Endothelial cell of umbilical vein (primary cell): ENCODE results near the gene RAX. TPM values are rescaled to one million over a fixed set of nuclear protein-coding genes. Genes with fewer than 3 reads are reported as not detected.

Experiments used
- BruUV-seq: library from RNA; stranded (reverse); fragments of 400-500 nt; replicated peaks from 2 replicates; lab custom pipeline; 2021; lab: Mats Ljungman, UMichigan
- CTCF ChIA-PET: fragments of 300-600, 350-600 bp; sonication (Branson Sonifier 250); formaldehyde crosslinking; loops from one replicate; lab custom pipeline; 2021; ENCODE audit warnings: antibody characterized with exemption, inconsistent platforms; lab: Charles Lee
- POLR2A ChIA-PET: fragments of 300-600, 350-600 bp; sonication (Branson Sonifier 250); formaldehyde crosslinking; loops from one replicate; lab custom pipeline; 2021; ENCODE audit warnings: antibody characterized with exemption, inconsistent platforms; lab: Charles Lee
- DNase-seq: peaks from one replicate; pipeline ENCODE4 v3.0.0-alpha.2; 2011; ENCODE audit warnings: low read depth, low spot score
- FAIRE-seq: peaks from 2 replicates; lab custom pipeline; 2011; peaks lifted over from hg19 to GRCh38; lab: Jason Lieb, UNC
- H2AFZ ChIP-seq: 2 replicates; pipeline ENCODE4 v1.6.0; 2012; ENCODE audit warnings: low read depth, low read length, control low read depth, inconsistent platforms
- H3K27ac ChIP-seq: 2 replicates; pipeline ENCODE4 v1.5.1; 2011; ENCODE audit warnings: low read depth, mild to moderate bottlenecking, control low read depth, low read length, moderate library complexity; ENCODE audit not compliant: insufficient read depth
- H3K27me3 ChIP-seq, 2 experiments: 2 replicates each; pipeline versions ENCODE4 v1.6.0 to v1.6.1; 2011; ENCODE audit warnings: low read length in 2 of 2, mixed read lengths in 1 of 2; ENCODE audit not compliant: control insufficient read depth in 2 of 2, insufficient read depth in 2 of 2
- H3K36me3 ChIP-seq, 2 experiments: 2 replicates in 1 of 2; 3 replicates in 1 of 2; pipeline ENCODE4 v1.5.1; 2011; ENCODE audit warnings: low read length in 2 of 2, mild to moderate bottlenecking in 1 of 2, moderate library complexity in 1 of 2; ENCODE audit not compliant: control insufficient read depth in 2 of 2, insufficient read depth in 2 of 2; ENCODE audit errors: extremely low read depth in 1 of 2
- H3K4me1 ChIP-seq: 3 replicates; pipeline ENCODE4 v1.5.1; 2011; ENCODE audit warnings: mild to moderate bottlenecking, low read length; ENCODE audit not compliant: control insufficient read depth, insufficient read depth; ENCODE audit errors: extremely low read depth
- H3K4me2 ChIP-seq: 2 replicates; pipeline ENCODE4 v1.6.1; 2011; ENCODE audit warnings: low read length, control low read depth, mixed read lengths; ENCODE audit not compliant: insufficient read depth
- H3K4me3 ChIP-seq, 3 experiments: fragments of 200-600 bp in 1 of 3; sonication (generic), shearing (Covaris generic) in 1 of 3; replicated peaks in 1 of 3; 2 replicates each; pipeline ENCODE4 v1.5.1; 2011 to 2016; ENCODE audit warnings: control low read depth in 3 of 3, low read length in 3 of 3, mild to moderate bottlenecking in 2 of 3, inconsistent platforms in 1 of 3, low read depth in 1 of 3, moderate library complexity in 1 of 3; ENCODE audit not compliant: insufficient read depth in 1 of 3
- H3K79me2 ChIP-seq: 2 replicates; pipeline ENCODE4 v1.6.0; 2012; ENCODE audit warnings: low read length, inconsistent platforms; ENCODE audit not compliant: control insufficient read depth, insufficient read depth
- H3K9ac ChIP-seq: replicated peaks from 2 replicates; pipeline ENCODE3; 2011; ENCODE audit warnings: low read length, control low read depth; ENCODE audit not compliant: insufficient read depth; ENCODE audit errors: extremely low read depth
- H3K9me1 ChIP-seq: replicated peaks from 3 replicates; pipeline ENCODE4 v1.6.0; 2011; ENCODE audit warnings: mild to moderate bottlenecking, low read length; ENCODE audit not compliant: control insufficient read depth, insufficient read depth; ENCODE audit errors: extremely low read depth
- H3K9me3 ChIP-seq: replicated peaks from 2 replicates; pipeline ENCODE4 v1.5.1; 2012; ENCODE audit warnings: low read length, inconsistent platforms; ENCODE audit not compliant: control insufficient read depth, insufficient read depth
- H4K20me1 ChIP-seq: replicated peaks from 2 replicates; pipeline ENCODE3; 2011; ENCODE audit warnings: mild to moderate bottlenecking, low read length; ENCODE audit not compliant: control insufficient read depth, insufficient read depth; ENCODE audit errors: extremely low read depth
- EZH2 ChIP-seq: IDR thresholded peaks from 2 replicates; pipeline ENCODE4 v1.6.1; 2012; ENCODE audit warnings: borderline replicate concordance, low read depth, mild to moderate bottlenecking, moderate library complexity, low read length, inconsistent platforms; ENCODE audit not compliant: severe bottlenecking
- FOS ChIP-seq: IDR thresholded peaks from 2 replicates; pipeline ENCODE4 v1.6.1; 2011; ENCODE audit warnings: mild to moderate bottlenecking, low read length, moderate library complexity, borderline replicate concordance; ENCODE audit not compliant: insufficient read depth
- GATA2 ChIP-seq: IDR thresholded peaks from 2 replicates; pipeline ENCODE4 v1.7.0; 2011; ENCODE audit warnings: low read depth, mild to moderate bottlenecking, moderate library complexity, mixed read lengths, low read length; ENCODE audit not compliant: insufficient read length, insufficient read depth
- JUN ChIP-seq: IDR thresholded peaks from 2 replicates; pipeline ENCODE4 v1.6.1; 2011; ENCODE audit warnings: borderline replicate concordance, low read depth; ENCODE audit not compliant: insufficient read length, insufficient read depth
- MYC ChIP-seq: IDR thresholded peaks from one replicate; pipeline ENCODE4 v1.6.1; 2011; ENCODE audit warnings: mild to moderate bottlenecking, low read depth, low read length
- POLR2A ChIP-seq: IDR thresholded peaks from 2 replicates; pipeline ENCODE4 v1.6.1; 2012; ENCODE audit warnings: low read depth, mild to moderate bottlenecking, control low read depth, low read length
- POLR2AphosphoS5 ChIP-seq: IDR thresholded peaks from 2 replicates; pipeline ENCODE4 v1.6.1; 2012; ENCODE audit warnings: low read depth, mild to moderate bottlenecking, control low read depth, low read length, moderate library complexity; ENCODE audit not compliant: insufficient read depth
- dilution Hi-C: fragments of 300-500 bp; cut with MboI; formaldehyde crosslinking; loops from one replicate; pipeline ENCODE4 v1.15.0; 2019; ENCODE audit warnings: low sequenced_read_pairs; ENCODE audit not compliant: extremely low pct_ligation_motif_present
- intact Hi-C: fragments of 100-400 bp; cut with micrococcal nuclease; formaldehyde crosslinking; loops from one replicate; pipeline ENCODE4 v1.10.0; 2022
- polyA plus RNA-seq, 4 experiments: library from polyadenylated mRNA; depleted of rRNA in 3 of 4; stranded (reverse) in 3 of 4; unstranded in 1 of 4; fragments of >200 nt; gene quantifications; 2 replicates each; pipeline versions ENCODE4 v1.2.1 to v1.2.3, GENCODE V29; 2011 to 2012; ENCODE audit warnings: missing spikeins in 1 of 4
- total RNA-seq: library from RNA; stranded (reverse); gene quantifications from 2 replicates; pipeline ENCODE4 v1.2.3, GENCODE V29; 2021
- TF ChIP-seq, protein P1 (sequence below), 2 donors: IDR thresholded peaks; 1 replicate in 1 of 2; 2 replicates in 1 of 2; pipeline ENCODE4 v1.5.1; 2011; ENCODE audit warnings: low read length in 2 of 2, mild to moderate bottlenecking in 2 of 2, moderate library complexity in 2 of 2, control low read depth in 1 of 2, inconsistent platforms in 1 of 2, low read depth in 1 of 2; ENCODE audit not compliant: insufficient read depth in 1 of 2; ENCODE audit errors: extremely low read depth in 1 of 2
- TF ChIP-seq, protein P2 (sequence below): IDR thresholded peaks from 2 replicates; pipeline ENCODE4 v1.6.1; 2011; ENCODE audit not compliant: insufficient read depth, insufficient read length

Gene RAX
- total and polyA plus RNA-seq, 2 donors (not counting 3 experiments of a cell fraction or from before 2014, with no cell fraction given) = not detected

DNA sequence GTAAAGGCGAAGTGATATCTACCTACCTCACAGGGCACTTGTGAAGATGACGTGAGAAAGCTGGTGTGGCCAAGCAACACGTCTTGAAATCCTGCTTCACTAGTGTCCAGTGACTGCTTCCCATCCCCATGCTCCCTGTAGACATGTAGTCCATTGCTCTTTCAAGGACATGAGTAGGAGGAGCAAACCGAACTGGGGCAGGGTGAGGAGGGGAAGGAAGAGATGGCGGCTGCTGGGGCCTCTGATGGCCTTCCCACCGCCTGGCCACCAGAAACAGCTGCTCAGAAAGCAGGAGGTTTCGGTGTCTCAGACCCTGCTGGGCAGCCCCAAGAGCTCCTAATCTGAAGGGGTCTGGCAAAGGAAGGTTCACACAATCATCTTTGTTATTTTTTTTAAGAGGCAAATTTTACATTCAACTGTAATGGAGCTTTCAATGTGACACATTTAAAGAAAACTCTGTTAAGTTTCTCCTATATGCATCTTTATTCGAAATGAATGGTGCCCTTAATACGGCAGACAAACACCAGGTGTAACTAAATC, 30.5 kb upstream of the RAX start:
- FAIRE-seq (no peak), DNase-seq (no peak)
- peaks cover 6 to 13% of the 10 kb centered on the region in 2 experiments for H3K27me3 ChIP-seq
- dilution Hi-C loops = no loop called here
- intact Hi-C loops = no loop called here
- no peak overlapping the region for H3K27ac ChIP-seq
- no peak overlapping the region for H2AFZ ChIP-seq
- H3K4me3 ChIP-seq = no peak overlapping the region
- H3K9me3 ChIP-seq = no peaks in the 10 kb centered on the region
- BruUV-seq = no TSS peak
- peaks cover 6% of the 10 kb centered on the region for H3K4me1 ChIP-seq
- H3K9me1 ChIP-seq = no peaks in the 10 kb centered on the region
- H4K20me1 ChIP-seq = no peaks in the 10 kb centered on the region
- no peaks in the 10 kb centered on the region for H3K79me2 ChIP-seq
- ChIA-PET POLR2A (no interaction called here), CTCF (interaction anchor here (1.1 to 2.8 kb wide), 3 partner anchors 54 to 520 kb away, joined by 4 to 29 read pairs (median 5); no protein-coding TSS in a partner anchor)
- H3K4me2 ChIP-seq = no peak overlapping the region
- H3K36me3 ChIP-seq = no peaks in the 10 kb centered on the region
- no peak overlapping the region for H3K9ac ChIP-seq
- TF ChIP-seq, protein P1, sequence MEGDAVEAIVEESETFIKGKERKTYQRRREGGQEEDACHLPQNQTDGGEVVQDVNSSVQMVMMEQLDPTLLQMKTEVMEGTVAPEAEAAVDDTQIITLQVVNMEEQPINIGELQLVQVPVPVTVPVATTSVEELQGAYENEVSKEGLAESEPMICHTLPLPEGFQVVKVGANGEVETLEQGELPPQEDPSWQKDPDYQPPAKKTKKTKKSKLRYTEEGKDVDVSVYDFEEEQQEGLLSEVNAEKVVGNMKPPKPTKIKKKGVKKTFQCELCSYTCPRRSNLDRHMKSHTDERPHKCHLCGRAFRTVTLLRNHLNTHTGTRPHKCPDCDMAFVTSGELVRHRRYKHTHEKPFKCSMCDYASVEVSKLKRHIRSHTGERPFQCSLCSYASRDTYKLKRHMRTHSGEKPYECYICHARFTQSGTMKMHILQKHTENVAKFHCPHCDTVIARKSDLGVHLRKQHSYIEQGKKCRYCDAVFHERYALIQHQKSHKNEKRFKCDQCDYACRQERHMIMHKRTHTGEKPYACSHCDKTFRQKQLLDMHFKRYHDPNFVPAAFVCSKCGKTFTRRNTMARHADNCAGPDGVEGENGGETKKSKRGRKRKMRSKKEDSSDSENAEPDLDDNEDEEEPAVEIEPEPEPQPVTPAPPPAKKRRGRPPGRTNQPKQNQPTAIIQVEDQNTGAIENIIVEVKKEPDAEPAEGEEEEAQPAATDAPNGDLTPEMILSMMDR (IDR thresholded peaks at IDR 0.05; ENCODE audit: extremely low read depth in 1 of 2, insufficient read depth in 1 of 2, low read depth in 1 of 2, low read length in 2 of 2) = no peak
- TF ChIP-seq FOS = no peak
- no peak for TF ChIP-seq EZH2

DNA sequence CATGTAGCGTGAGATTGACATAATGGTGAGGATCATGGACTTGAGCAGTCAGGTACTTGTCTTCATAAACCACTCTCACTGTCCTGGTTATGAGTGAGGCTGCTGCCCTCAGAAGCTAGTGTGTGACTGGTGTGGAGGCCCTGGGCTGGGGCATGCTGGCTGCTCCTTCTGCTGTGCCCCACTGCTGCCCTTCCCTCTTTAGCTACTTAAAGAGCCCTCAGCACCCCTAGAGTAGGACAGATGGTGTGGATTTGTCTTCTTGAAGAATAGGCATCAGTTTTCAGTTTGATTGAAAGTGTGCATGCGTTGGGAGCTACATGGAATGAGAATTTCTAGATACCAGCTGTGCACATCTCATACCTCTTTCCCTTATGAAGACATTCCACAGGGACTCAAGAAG, 29.8 kb upstream of the RAX start:
- no peak overlapping the region for H3K4me2 ChIP-seq
- BruUV-seq = no TSS peak
- H2AFZ ChIP-seq = no peak overlapping the region
- no peak overlapping the region for H3K9ac ChIP-seq
- no peaks in the 10 kb centered on the region for H3K36me3 ChIP-seq
- H4K20me1 ChIP-seq = no peaks in the 10 kb centered on the region
- CTCF ChIA-PET = interaction anchor here (0.8 to 2.8 kb wide), 3 partner anchors 9 to 535 kb away, joined by 3 to 29 read pairs (median 3); no protein-coding TSS in a partner anchor
- FAIRE-seq = no peak
- H3K9me3 ChIP-seq = no peaks in the 10 kb centered on the region
- no peaks in the 10 kb centered on the region for H3K9me1 ChIP-seq
- no peak overlapping the region for H3K4me3 ChIP-seq
- TF ChIP-seq GATA2 (no peak), POLR2AphosphoS5 (no peak), FOS (no peak), JUN (no peak), MYC (no peak), POLR2A (no peak), EZH2 (no peak)
- TF ChIP-seq, protein P1 (IDR thresholded peaks at IDR 0.05; ENCODE audit: extremely low read depth in 1 of 2, insufficient read depth in 1 of 2, low read depth in 1 of 2, low read length in 2 of 2) = no peak
- TF ChIP-seq, protein P2, sequence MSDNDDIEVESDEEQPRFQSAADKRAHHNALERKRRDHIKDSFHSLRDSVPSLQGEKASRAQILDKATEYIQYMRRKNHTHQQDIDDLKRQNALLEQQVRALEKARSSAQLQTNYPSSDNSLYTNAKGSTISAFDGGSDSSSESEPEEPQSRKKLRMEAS = no peak
- DNase-seq = no peak
- H3K27ac ChIP-seq = no peak overlapping the region
- dilution Hi-C loops = no loop called here
- peaks cover 3% of the 10 kb centered on the region for H3K4me1 ChIP-seq
- intact Hi-C loops = no loop called here
- peaks cover 8 to 13% of the 10 kb centered on the region in 2 experiments for H3K27me3 ChIP-seq
- no peaks in the 10 kb centered on the region for H3K79me2 ChIP-seq
- POLR2A ChIA-PET = no interaction called here
